22Rv1 (cell line): ENCODE results near the gene THBS3.

ENCODE experiments used
- H3K27ac ChIP-seq: fragments of 450-650 bp; 2 replicates; pipeline ENCODE4 v1.5.1; 2017
- CTCF ChIP-seq: fragments of 450-650 bp; IDR thresholded peaks from 2 replicates; pipeline ENCODE4 v1.5.1; 2017; ENCODE audit warnings: mild to moderate bottlenecking
- ZFX ChIP-seq: fragments of 450-650 bp; IDR thresholded peaks from 2 replicates; pipeline ENCODE4 v1.6.1; 2017; ENCODE audit warnings: antibody characterized with exemption, borderline replicate concordance

The THBS3 gene

GRCh38 chr1:155185783-155186066 lies 22.0 kb downstream of the THBS3 start:
- TF ChIP-seq CTCF, result no peak
- no peak for TF ChIP-seq ZFX
- no peak overlapping the region for H3K27ac ChIP-seq

GRCh38 chr1:155184835-155185782 lies 22.6 kb downstream of the THBS3 start:
- TF ChIP-seq ZFX, result no peak
- TF ChIP-seq CTCF, result no peak
- no peak overlapping the region for H3K27ac ChIP-seq

- H3K27ac ChIP-seq, result no peak overlapping the region
- TF ChIP-seq ZFX, result no peak
- TF ChIP-seq CTCF, result no peak
Observed at GRCh38 chr1:155184351-155184811, 23.3 kb downstream of the THBS3 start.

GRCh38 chr1:155183775-155184221 lies 23.9 kb downstream of the THBS3 start:
- no peak overlapping the region for H3K27ac ChIP-seq
- no peak for TF ChIP-seq CTCF

GRCh38 chr1:155182052-155182550 lies 25.6 kb downstream of the THBS3 start:
- TF ChIP-seq ZFX (no peak), CTCF (no peak)
- no peak overlapping the region for H3K27ac ChIP-seq

GRCh38 chr1:155181371-155182051 lies 26.2 kb downstream of the THBS3 start:
- no peak overlapping the region for H3K27ac ChIP-seq
- TF ChIP-seq ZFX (no peak), CTCF (no peak)
